ENCODE results near the gene ACTR1B.

DNA sequence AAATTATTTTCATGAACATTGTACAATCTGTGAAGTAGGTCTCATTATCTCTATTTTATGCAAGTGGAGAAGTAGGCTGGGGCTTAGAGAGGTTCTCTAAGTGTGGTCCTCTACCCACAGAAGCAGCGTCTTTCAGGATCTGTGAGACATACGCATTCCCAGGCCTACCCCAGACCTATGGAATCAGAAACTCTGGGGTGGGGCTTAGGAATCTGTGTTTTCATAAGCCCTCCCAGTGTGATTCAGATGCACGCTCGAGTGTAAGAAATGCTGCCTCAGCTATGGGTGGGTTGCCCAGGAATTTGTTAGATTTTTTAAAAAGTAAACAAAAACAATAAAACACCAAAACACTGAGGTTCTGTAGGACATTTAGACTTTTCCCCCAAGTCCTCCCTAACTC is 34.7 kb upstream of the ACTR1B start:
- TF ChIP-seq, protein P1, sequence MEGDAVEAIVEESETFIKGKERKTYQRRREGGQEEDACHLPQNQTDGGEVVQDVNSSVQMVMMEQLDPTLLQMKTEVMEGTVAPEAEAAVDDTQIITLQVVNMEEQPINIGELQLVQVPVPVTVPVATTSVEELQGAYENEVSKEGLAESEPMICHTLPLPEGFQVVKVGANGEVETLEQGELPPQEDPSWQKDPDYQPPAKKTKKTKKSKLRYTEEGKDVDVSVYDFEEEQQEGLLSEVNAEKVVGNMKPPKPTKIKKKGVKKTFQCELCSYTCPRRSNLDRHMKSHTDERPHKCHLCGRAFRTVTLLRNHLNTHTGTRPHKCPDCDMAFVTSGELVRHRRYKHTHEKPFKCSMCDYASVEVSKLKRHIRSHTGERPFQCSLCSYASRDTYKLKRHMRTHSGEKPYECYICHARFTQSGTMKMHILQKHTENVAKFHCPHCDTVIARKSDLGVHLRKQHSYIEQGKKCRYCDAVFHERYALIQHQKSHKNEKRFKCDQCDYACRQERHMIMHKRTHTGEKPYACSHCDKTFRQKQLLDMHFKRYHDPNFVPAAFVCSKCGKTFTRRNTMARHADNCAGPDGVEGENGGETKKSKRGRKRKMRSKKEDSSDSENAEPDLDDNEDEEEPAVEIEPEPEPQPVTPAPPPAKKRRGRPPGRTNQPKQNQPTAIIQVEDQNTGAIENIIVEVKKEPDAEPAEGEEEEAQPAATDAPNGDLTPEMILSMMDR (IDR thresholded peaks at IDR 0.05; ENCODE audit: insufficient read depth, low read length, poor library complexity, severe bottlenecking) = no peak
- TF ChIP-seq EZH2phosphoT487 (conservative IDR thresholded peaks at IDR 0.05; ENCODE audit: low read length) = no peak

Data from SU-DHL-6 (cell line).